ENCODE measurements around the gene MPC2.

Gene MPC2

DNA sequence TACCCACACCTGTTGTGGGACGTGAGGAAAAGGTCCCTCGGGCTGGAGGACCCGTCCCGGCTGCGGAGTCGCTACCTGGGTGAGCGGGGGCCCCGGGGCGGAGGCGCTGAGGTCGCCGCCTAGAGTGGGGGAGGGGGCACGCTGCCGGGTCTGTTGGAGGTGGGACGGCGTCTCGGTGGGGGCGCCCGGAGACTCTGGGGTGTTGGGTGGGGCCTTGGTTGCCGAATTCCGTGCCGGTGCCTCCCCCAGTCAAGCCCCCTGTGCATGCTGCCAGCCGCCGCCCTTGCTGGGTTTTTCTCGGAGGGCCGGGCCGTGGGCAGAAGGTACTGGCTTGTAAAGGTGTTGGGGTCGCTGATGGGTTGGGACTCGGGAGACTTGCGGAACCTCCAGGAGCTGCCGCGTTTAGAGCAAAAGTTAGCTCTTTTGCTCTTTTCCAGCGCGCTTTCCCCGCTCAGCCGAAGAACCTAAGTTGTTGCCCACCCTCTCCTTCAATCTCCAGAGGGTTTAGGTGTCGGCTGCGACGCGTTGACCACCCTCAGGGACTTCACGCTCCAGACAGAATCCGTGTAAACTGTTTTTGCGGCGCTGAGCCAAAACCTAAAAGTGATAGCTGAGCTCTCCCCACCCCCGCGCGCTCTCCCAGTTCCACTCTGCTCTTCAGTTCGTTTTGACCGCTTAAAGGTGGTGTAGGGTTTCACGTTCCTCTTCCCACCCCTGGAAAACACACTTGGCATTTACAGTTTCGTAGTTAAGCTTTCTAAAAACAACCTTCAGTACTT lies at the start of gene MPC2:
MPC2 (minus strand) TSS at position 143 of the 779 bp plus-strand sequence. CDS start 1,231 bp downstream, outside the sequence.
- Histone ChIP-seq H3K79me2 (ENCODE audit: insufficient read depth, low read depth) (peaks cover 75% of the 10 kb centered on the region), H3K4me2 (peak within 1 kb of the TSS; percentile 80), H3K9ac (peak within 1 kb of the TSS; percentile 91), H2AFZ (ENCODE audit: low read depth) (peak within 1 kb of the TSS; percentile 70), H3K4me3 (IDR thresholded peaks at IDR 0.05; ENCODE audit: insufficient read depth, low read depth, low read length) (peak within 1 kb of the TSS; percentile 97), H3K36me3 (ENCODE audit: insufficient read depth) (no peaks in the 10 kb centered on the region), H3K4me1 (ENCODE audit: low read depth, poor library complexity, severe bottlenecking) (peaks cover 49% of the 10 kb centered on the region), H3K27me3 (ENCODE audit: insufficient read depth, low read depth) (no peaks in the 10 kb centered on the region), H4K20me1 (ENCODE audit: insufficient read depth) (no peaks in the 10 kb centered on the region), H3K27ac (peak within 1 kb of the TSS; percentile 91)
- TF ChIP-seq, protein P1, sequence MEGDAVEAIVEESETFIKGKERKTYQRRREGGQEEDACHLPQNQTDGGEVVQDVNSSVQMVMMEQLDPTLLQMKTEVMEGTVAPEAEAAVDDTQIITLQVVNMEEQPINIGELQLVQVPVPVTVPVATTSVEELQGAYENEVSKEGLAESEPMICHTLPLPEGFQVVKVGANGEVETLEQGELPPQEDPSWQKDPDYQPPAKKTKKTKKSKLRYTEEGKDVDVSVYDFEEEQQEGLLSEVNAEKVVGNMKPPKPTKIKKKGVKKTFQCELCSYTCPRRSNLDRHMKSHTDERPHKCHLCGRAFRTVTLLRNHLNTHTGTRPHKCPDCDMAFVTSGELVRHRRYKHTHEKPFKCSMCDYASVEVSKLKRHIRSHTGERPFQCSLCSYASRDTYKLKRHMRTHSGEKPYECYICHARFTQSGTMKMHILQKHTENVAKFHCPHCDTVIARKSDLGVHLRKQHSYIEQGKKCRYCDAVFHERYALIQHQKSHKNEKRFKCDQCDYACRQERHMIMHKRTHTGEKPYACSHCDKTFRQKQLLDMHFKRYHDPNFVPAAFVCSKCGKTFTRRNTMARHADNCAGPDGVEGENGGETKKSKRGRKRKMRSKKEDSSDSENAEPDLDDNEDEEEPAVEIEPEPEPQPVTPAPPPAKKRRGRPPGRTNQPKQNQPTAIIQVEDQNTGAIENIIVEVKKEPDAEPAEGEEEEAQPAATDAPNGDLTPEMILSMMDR (conservative IDR thresholded peaks at IDR 0.05; ENCODE audit: low read depth, low read length), result no peak

DNA sequence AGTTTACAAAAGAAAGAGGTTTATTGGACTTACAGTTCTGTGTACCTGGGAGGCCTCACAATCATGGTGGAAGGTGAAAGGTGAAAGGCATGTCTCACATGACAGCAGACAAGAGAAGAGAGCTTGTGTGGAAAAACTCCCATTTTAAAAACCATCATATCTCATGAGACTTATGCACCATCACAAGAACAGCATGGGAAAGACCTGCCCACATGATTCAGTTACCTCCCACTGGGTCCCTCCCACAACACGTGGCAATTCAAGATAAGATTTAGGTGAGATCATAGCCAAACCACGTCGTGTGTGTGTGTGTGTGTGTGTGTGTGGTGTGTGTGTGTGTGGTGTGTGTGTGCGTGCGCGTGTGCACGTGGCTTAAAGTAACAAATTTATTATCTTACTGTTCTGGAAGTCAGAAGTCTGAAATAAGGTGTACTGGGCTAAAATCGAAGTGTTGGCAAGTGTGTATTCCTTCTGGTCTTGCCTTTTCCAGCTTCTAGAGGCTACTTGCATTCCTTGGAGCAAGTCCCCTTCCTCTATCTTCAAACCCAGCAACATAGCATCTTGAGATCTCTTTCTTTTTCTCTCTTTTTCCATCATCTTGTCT lies 48.1 kb upstream of the MPC2 start:
- H3K4me1 ChIP-seq (ENCODE audit: low read depth, poor library complexity, severe bottlenecking), result no peaks in the 10 kb centered on the region
- no peak overlapping the region for H2AFZ ChIP-seq (ENCODE audit: low read depth)
- no peaks in the 10 kb centered on the region for H3K79me2 ChIP-seq (ENCODE audit: insufficient read depth, low read depth)
- no peaks in the 10 kb centered on the region for H3K36me3 ChIP-seq (ENCODE audit: insufficient read depth)
- no peak overlapping the region for H3K4me2 ChIP-seq
- no peak overlapping the region for H3K4me3 ChIP-seq (IDR thresholded peaks at IDR 0.05; ENCODE audit: insufficient read depth, low read depth, low read length)
- H3K27ac ChIP-seq, result no peak overlapping the region
- TF ChIP-seq, protein P1 (conservative IDR thresholded peaks at IDR 0.05; ENCODE audit: low read depth, low read length), result no peak
- no peak overlapping the region for H3K9ac ChIP-seq
- H3K27me3 ChIP-seq (ENCODE audit: insufficient read depth, low read depth), result no peaks in the 10 kb centered on the region
- H4K20me1 ChIP-seq (ENCODE audit: insufficient read depth), result no peaks in the 10 kb centered on the region

DNA sequence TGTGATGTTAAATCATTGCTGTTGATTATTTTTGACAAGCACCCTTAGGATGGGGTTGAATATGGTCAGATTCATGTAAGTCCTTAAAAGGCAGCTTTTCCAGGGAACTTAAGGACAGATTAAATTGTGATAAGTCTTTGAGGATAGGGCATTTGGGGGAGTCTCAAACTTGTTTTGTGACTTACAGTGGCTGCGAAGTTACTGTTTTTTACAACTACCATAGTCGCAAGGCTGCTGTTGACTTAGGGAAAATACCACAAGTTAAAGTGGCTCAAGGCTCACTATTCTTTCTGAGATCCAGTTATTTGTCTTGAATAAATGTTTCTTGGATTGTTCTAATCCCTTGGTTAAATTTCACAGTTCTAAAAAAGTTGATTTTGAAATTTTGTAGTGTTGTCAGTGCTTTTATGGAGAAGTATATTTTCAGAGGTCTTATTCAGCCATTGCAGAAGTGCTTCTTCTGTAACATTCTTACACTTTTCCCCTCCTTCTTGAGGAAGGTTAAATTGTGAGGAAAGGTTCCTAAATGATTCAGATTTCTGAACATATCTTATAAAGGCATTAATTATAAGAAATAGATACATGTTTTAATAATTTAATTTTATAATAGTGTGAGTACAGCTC lies 47.0 kb upstream of the MPC2 start:
- H3K79me2 ChIP-seq (ENCODE audit: insufficient read depth, low read depth), result no peaks in the 10 kb centered on the region

DNA sequence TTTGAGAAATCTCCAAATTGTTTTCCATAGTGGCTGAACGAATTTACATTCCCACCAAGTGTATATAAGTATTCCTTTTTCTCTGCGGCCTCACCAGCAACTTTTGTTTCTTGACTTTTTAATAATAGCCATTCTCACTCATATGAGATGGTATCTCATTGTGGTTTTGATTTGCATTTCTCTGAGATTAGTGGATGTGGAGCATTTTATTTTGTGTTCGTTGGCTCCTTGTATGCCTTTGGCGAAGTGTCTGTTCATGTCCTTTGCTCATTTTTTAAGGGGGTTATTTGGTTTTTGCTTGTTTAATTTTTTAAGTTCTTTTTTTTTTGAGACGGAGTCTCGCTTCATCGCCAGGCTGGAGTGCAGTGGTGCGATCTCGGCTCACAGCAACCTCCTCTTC lies 45.1 kb upstream of the MPC2 start:
- TF ChIP-seq, protein P1 (conservative IDR thresholded peaks at IDR 0.05; ENCODE audit: low read depth, low read length), result no peak
- Histone ChIP-seq H2AFZ (ENCODE audit: low read depth) (no peak overlapping the region), H3K27ac (no peak overlapping the region), H3K4me3 (IDR thresholded peaks at IDR 0.05; ENCODE audit: insufficient read depth, low read depth, low read length) (no peak overlapping the region), H3K9ac (no peak overlapping the region), H3K36me3 (ENCODE audit: insufficient read depth) (no peaks in the 10 kb centered on the region; the same call in 1 of the 2 replicates), H4K20me1 (ENCODE audit: insufficient read depth) (no peaks in the 10 kb centered on the region), H3K4me2 (no peak overlapping the region), H3K4me1 (ENCODE audit: low read depth, poor library complexity, severe bottlenecking) (no peaks in the 10 kb centered on the region), H3K79me2 (ENCODE audit: insufficient read depth, low read depth) (no peaks in the 10 kb centered on the region), H3K27me3 (ENCODE audit: insufficient read depth, low read depth) (no peaks in the 10 kb centered on the region)

More for the DNA sequence above, 47.0 kb upstream of the MPC2 start:
- no peak overlapping the region for H3K27ac ChIP-seq
- H3K4me1 ChIP-seq (ENCODE audit: low read depth, poor library complexity, severe bottlenecking), result no peaks in the 10 kb centered on the region
- H4K20me1 ChIP-seq (ENCODE audit: insufficient read depth), result no peaks in the 10 kb centered on the region
- H3K4me2 ChIP-seq, result no peak overlapping the region
- H2AFZ ChIP-seq (ENCODE audit: low read depth), result no peak overlapping the region
- H3K9ac ChIP-seq, result no peak overlapping the region
- no peaks in the 10 kb centered on the region; the same call in 1 of the 2 replicates for H3K36me3 ChIP-seq (ENCODE audit: insufficient read depth)
- TF ChIP-seq, protein P1 (conservative IDR thresholded peaks at IDR 0.05; ENCODE audit: low read depth, low read length), result no peak
- H3K4me3 ChIP-seq (IDR thresholded peaks at IDR 0.05; ENCODE audit: insufficient read depth, low read depth, low read length), result no peak overlapping the region
- no peaks in the 10 kb centered on the region for H3K27me3 ChIP-seq (ENCODE audit: insufficient read depth, low read depth)

All from KMS-11 (cell line).